GM15510 (cell line): Measurements from ENCODE around the gene TNFRSF19.

Experiments
- POLR2A ChIP-seq: IDR thresholded peaks from 3 replicates; pipeline ENCODE4 v1.6.1; 2011; ENCODE audit warnings: borderline replicate concordance; ENCODE audit not compliant: insufficient read length; ENCODE audit errors: extremely low read depth

The TNFRSF19 gene

GRCh38 chr13:23623394-23623793, 53.2 kb downstream of the TNFRSF19 start:
- TF ChIP-seq POLR2A: no peak

GRCh38 chr13:23626700-23627099, 56.5 kb downstream of the TNFRSF19 start:
- no peak for TF ChIP-seq POLR2A

GRCh38 chr13:23627410-23627809, 57.2 kb downstream of the TNFRSF19 start:
- no peak for TF ChIP-seq POLR2A

- TF ChIP-seq POLR2A: no peak
Measured at GRCh38 chr13:23628250-23628649, 58.0 kb downstream of the TNFRSF19 start.

GRCh38 chr13:23628765-23629565, 58.8 kb downstream of the TNFRSF19 start:
- TF ChIP-seq POLR2A: no peak

- TF ChIP-seq POLR2A: no peak
Measured at GRCh38 chr13:23629566-23630272, 59.5 kb downstream of the TNFRSF19 start.

- no peak for TF ChIP-seq POLR2A
Measured at GRCh38 chr13:23630349-23631093, 60.3 kb downstream of the TNFRSF19 start.

GRCh38 chr13:23631311-23632047, 61.3 kb downstream of the TNFRSF19 start:
- no peak for TF ChIP-seq POLR2A

- no peak for TF ChIP-seq POLR2A
Measured at GRCh38 chr13:23632048-23632582, 61.9 kb downstream of the TNFRSF19 start.

GRCh38 chr13:23632741-23633140, 62.5 kb downstream of the TNFRSF19 start:
- TF ChIP-seq POLR2A: no peak

- TF ChIP-seq POLR2A: no peak
Measured at GRCh38 chr13:23634897-23635296, 64.7 kb downstream of the TNFRSF19 start.

- TF ChIP-seq POLR2A: no peak
Measured at GRCh38 chr13:23636360-23636759, 66.1 kb downstream of the TNFRSF19 start.

- no peak for TF ChIP-seq POLR2A
Measured at GRCh38 chr13:23637829-23638228, 67.6 kb downstream of the TNFRSF19 start.

GRCh38 chr13:23639674-23640073, 69.5 kb downstream of the TNFRSF19 start:
- TF ChIP-seq POLR2A: no peak
